ENCODE measurements around the gene MOV10.

Gene MOV10

GRCh38 chr1:112643080-112643479 is 31.4 kb upstream of the MOV10 start:
- Histone ChIP-seq H3K9me3 (ENCODE audit: control insufficient read depth, insufficient read depth, low read length) (no peaks in the 10 kb centered on the region), H3K36me3 (ENCODE audit: insufficient read depth, low read length) (no peaks in the 10 kb centered on the region; the same call in 1 of the 2 replicates), H3K4me1 (ENCODE audit: insufficient read depth, low read length) (no peaks in the 10 kb centered on the region), H3K9ac (ENCODE audit: low read depth, low read length) (no peak overlapping the region)

- Histone ChIP-seq H3K36me3 (ENCODE audit: insufficient read depth, low read length) (peaks cover 8% of the 10 kb centered on the region), H3K9ac (ENCODE audit: low read depth, low read length) (no peak overlapping the region), H3K9me3 (ENCODE audit: control insufficient read depth, insufficient read depth, low read length) (no peaks in the 10 kb centered on the region), H3K4me1 (ENCODE audit: insufficient read depth, low read length) (no peaks in the 10 kb centered on the region)
These were observed 28.2 kb upstream of the MOV10 start for GRCh38 chr1:112646225-112646624.

DNA sequence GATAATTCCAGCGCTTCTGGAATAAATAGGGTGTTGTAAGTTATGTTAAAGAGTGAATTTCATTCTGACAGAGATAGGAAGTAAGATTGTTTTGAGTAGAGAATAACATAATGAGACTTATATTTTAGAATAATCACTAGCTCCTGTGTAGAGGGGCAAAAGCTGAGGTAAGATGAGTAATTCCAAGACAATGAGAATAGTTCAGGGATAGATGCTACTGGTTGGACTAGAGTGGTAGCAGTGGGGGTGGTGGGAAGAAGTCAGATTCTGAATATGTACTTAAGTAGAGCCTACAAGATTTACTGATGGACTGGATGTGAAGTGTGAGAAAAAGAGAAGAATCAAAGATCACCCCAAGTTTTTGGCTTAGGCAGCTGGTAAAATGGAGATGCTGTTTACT is 23.3 kb upstream of the MOV10 start:
- H3K4me1 ChIP-seq (ENCODE audit: insufficient read depth, low read length), result no peaks in the 10 kb centered on the region
- H3K9ac ChIP-seq (ENCODE audit: low read depth, low read length), result no peak overlapping the region
- peaks cover 11% of the 10 kb centered on the region; the same call in 1 of the 2 replicates for H3K36me3 ChIP-seq (ENCODE audit: insufficient read depth, low read length)
- no peaks in the 10 kb centered on the region for H3K9me3 ChIP-seq (ENCODE audit: control insufficient read depth, insufficient read depth, low read length)

GRCh38 chr1:112665857-112666256 is 8.6 kb upstream of the MOV10 start:
- no peak overlapping the region for H3K9ac ChIP-seq (ENCODE audit: low read depth, low read length)
- H3K4me1 ChIP-seq (ENCODE audit: insufficient read depth, low read length), result peaks cover under 1% of the 10 kb centered on the region; the same call in 1 of the 2 replicates
- no peaks in the 10 kb centered on the region for H3K9me3 ChIP-seq (ENCODE audit: control insufficient read depth, insufficient read depth, low read length)
- H3K36me3 ChIP-seq (ENCODE audit: insufficient read depth, low read length), result peaks cover 15% of the 10 kb centered on the region

DNA sequence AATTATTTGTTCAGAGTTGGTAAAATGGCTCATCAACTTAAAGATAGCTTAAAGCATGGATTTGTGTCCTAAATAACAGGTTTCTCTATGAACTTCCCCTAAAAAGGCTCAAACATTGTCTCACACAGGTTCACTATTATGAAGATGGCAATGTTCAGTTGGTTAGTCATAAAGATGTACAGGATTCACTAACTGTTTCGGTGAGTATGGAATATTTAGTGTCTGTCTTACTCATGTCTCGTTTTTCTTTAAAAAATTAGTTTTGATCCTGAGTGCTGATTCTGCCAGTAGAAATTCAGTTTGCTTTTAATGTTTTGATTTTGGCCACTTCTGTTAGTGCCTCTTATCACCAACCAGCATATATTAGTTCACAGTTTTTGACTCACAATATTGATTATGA is 7.5 kb upstream of the MOV10 start:
- Histone ChIP-seq H3K9me3 (ENCODE audit: control insufficient read depth, insufficient read depth, low read length) (no peaks in the 10 kb centered on the region), H3K9ac (ENCODE audit: low read depth, low read length) (no peak overlapping the region), H3K36me3 (ENCODE audit: insufficient read depth, low read length) (peaks cover 15% of the 10 kb centered on the region), H3K4me1 (ENCODE audit: insufficient read depth, low read length) (peaks cover 11% of the 10 kb centered on the region)

DNA sequence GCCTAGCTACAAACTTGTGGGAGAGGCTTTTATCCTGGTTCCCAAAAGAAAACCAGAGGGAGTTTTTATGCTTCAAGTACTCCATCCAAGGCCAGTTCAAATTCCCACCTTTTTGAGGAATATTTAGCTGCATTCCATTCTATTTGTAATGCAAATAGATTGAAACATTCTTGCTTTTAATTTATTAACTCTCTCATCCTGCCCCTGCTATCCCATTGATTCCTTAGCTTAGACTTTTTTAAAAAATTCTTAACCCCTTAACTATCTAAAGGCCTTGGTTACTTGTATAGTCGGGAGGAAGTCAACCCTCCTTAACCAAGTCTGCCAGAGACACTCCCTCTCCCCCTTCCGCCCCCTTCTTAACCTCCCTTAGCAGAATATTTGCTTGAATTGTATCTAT is 2.5 kb upstream of the MOV10 start:
- Histone ChIP-seq H3K4me1 (ENCODE audit: insufficient read depth, low read length) (peaks cover 38% of the 10 kb centered on the region), H3K9me3 (ENCODE audit: control insufficient read depth, insufficient read depth, low read length) (no peaks in the 10 kb centered on the region), H3K36me3 (ENCODE audit: insufficient read depth, low read length) (peaks cover 10% of the 10 kb centered on the region; the same call in 1 of the 2 replicates), H3K9ac (ENCODE audit: low read depth, low read length) (no peak overlapping the region)

DNA sequence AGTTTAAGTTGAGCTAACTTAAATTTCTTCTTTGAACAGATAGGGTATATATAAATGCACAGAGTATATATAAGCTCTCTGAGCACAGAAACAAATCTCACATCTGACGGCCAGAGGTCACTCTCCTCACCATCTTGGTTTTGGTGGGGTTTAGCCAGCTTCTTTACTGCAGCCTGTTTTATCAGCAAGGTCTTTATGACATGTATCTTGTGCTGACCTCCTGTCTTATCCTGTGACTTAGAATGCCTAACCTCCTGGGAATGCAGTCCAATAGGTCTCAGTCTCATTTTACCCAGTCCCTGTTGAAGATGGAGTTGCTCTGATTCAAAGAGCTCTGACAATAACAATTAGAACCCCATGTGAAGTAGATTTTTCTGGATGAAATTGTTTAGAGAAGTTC is 1.6 kb upstream of the MOV10 start:
- no peak overlapping the region for H3K9ac ChIP-seq (ENCODE audit: low read depth, low read length)
- no peaks in the 10 kb centered on the region for H3K9me3 ChIP-seq (ENCODE audit: control insufficient read depth, insufficient read depth, low read length)
- peaks cover 38% of the 10 kb centered on the region for H3K4me1 ChIP-seq (ENCODE audit: insufficient read depth, low read length)
- peaks cover 10% of the 10 kb centered on the region; the same call in 1 of the 2 replicates for H3K36me3 ChIP-seq (ENCODE audit: insufficient read depth, low read length)

- Histone ChIP-seq H3K9ac (ENCODE audit: low read depth, low read length) (peak overlapping the region; percentile 91), H3K36me3 (ENCODE audit: insufficient read depth, low read length) (peaks cover 5% of the 10 kb centered on the region; the same call in 1 of the 2 replicates), H3K4me1 (ENCODE audit: insufficient read depth, low read length) (peaks cover 38% of the 10 kb centered on the region), H3K9me3 (ENCODE audit: control insufficient read depth, insufficient read depth, low read length) (no peaks in the 10 kb centered on the region)
These were observed 643 bp upstream of the MOV10 start for GRCh38 chr1:112673592-112674439.

GRCh38 chr1:112674986-112675727 is 698 bp downstream of the MOV10 start:
- Histone ChIP-seq H3K9me3 (ENCODE audit: control insufficient read depth, insufficient read depth, low read length) (no peaks in the 10 kb centered on the region), H3K9ac (ENCODE audit: low read depth, low read length) (peak overlapping the region; percentile 91), H3K36me3 (ENCODE audit: insufficient read depth, low read length) (no peaks in the 10 kb centered on the region; the same call in 1 of the 2 replicates), H3K4me1 (ENCODE audit: insufficient read depth, low read length) (peaks cover 38% of the 10 kb centered on the region)

- Histone ChIP-seq H3K9me3 (ENCODE audit: control insufficient read depth, insufficient read depth, low read length) (no peaks in the 10 kb centered on the region), H3K36me3 (ENCODE audit: insufficient read depth, low read length) (no peaks in the 10 kb centered on the region), H3K9ac (ENCODE audit: low read depth, low read length) (peak overlapping the region; percentile 91), H3K4me1 (ENCODE audit: insufficient read depth, low read length) (peaks cover 37% of the 10 kb centered on the region)
These were observed 1.4 kb downstream of the MOV10 start for GRCh38 chr1:112675728-112676381.

DNA sequence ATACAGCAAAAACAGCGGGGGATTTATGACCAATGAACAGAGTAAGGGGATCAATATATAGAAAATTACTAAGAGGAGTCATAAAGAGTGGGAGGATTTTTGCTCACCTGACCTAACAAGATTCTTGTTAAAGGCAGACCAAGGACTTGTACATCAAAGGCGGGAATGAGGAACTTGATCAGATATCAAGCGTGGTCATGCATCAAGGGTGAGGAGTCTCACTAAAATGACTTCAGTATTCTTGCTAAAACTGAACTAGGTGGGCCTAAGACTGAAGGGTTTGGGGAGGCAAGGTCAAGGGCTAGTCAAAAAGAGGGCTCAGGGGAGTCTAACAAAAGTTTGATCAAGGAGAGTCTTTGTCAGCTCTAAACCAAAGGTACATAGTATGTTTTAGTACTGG is 2.1 kb downstream of the MOV10 start:
- Histone ChIP-seq H3K36me3 (ENCODE audit: insufficient read depth, low read length) (no peaks in the 10 kb centered on the region), H3K9me3 (ENCODE audit: control insufficient read depth, insufficient read depth, low read length) (no peaks in the 10 kb centered on the region), H3K9ac (ENCODE audit: low read depth, low read length) (no peak overlapping the region), H3K4me1 (ENCODE audit: insufficient read depth, low read length) (peaks cover 30% of the 10 kb centered on the region)

DNA sequence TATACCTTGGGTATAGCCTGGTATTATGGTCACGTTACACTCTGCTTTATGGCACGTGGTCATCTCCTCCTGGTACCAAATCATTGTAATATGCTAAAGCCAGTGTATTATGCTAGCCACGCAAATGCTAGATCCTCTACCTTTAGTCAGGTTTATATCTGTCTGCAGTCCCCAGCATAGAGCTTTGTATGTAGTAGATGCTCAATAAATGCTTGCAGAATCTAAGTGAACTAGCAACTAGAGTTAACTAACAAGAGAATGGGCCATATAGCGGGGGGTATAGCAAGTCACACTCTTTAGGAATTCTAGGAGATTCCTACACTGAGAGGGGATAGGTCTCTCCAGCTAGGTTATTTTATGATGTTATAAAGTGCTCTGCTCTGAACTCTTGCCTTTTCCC is 3.0 kb downstream of the MOV10 start:
- peaks cover 22% of the 10 kb centered on the region for H3K4me1 ChIP-seq (ENCODE audit: insufficient read depth, low read length)
- H3K9ac ChIP-seq (ENCODE audit: low read depth, low read length), result no peak overlapping the region
- no peaks in the 10 kb centered on the region for H3K9me3 ChIP-seq (ENCODE audit: control insufficient read depth, insufficient read depth, low read length)
- no peaks in the 10 kb centered on the region for H3K36me3 ChIP-seq (ENCODE audit: insufficient read depth, low read length)

GRCh38 chr1:112678605-112679004 is 4.1 kb downstream of the MOV10 start:
- Histone ChIP-seq H3K9me3 (ENCODE audit: control insufficient read depth, insufficient read depth, low read length) (no peaks in the 10 kb centered on the region), H3K4me1 (ENCODE audit: insufficient read depth, low read length) (peaks cover 11% of the 10 kb centered on the region), H3K9ac (ENCODE audit: low read depth, low read length) (no peak overlapping the region), H3K36me3 (ENCODE audit: insufficient read depth, low read length) (no peaks in the 10 kb centered on the region)

- Histone ChIP-seq H3K9me3 (ENCODE audit: control insufficient read depth, insufficient read depth, low read length) (no peaks in the 10 kb centered on the region), H3K9ac (ENCODE audit: low read depth, low read length) (no peak overlapping the region), H3K36me3 (ENCODE audit: insufficient read depth, low read length) (no peaks in the 10 kb centered on the region), H3K4me1 (ENCODE audit: insufficient read depth, low read length) (peaks cover 7% of the 10 kb centered on the region; the same call in 1 of the 2 replicates)
These were observed 11.5 kb downstream of the MOV10 start for GRCh38 chr1:112685913-112686312.
